Astrocyte of the spinal cord (primary cell): ENCODE measurements around the gene GNL2.
A peak's percentile ranks its signal among the peaks of the same experiment; 100 is the strongest.

Experiments
- DNase-seq: peaks from one replicate; pipeline ENCODE4 v3.0.0; 2011; ENCODE audit warnings: low read depth, low spot score
- H3K4me3 ChIP-seq: 2 replicates; pipeline ENCODE4 v1.5.1; 2011; ENCODE audit warnings: low read depth, mild to moderate bottlenecking, low read length, moderate library complexity
- CTCF ChIP-seq: IDR thresholded peaks from 2 replicates; pipeline ENCODE4 v1.5.1; 2012; ENCODE audit warnings: low read depth, mild to moderate bottlenecking, low read length, inconsistent platforms
- in situ Hi-C: cut with HindIII; loops from 2 replicates; pipeline ENCODE4 v1.10.0; 2017; ENCODE audit warnings: low sequenced_read_pairs

Gene GNL2

GRCh38 chr1:37609002-37609401 lies 13.3 kb upstream of the GNL2 start:
- no peak for DNase-seq

GRCh38 chr1:37606481-37607263 lies 10.9 kb upstream of the GNL2 start:
- no peak for TF ChIP-seq CTCF
- in situ Hi-C loops: no loop called here
- no peak overlapping the region for H3K4me3 ChIP-seq
- no peak for DNase-seq

More at GRCh38 chr1:37609002-37609401, 13.3 kb upstream of the GNL2 start:
- TF ChIP-seq CTCF: no peak
- no peak overlapping the region for H3K4me3 ChIP-seq
- in situ Hi-C loops: no loop called here

GRCh38 chr1:37605806-37606474 lies 10.2 kb upstream of the GNL2 start:
- TF ChIP-seq CTCF: no peak
- no peak overlapping the region for H3K4me3 ChIP-seq
- DNase-seq: no peak
- in situ Hi-C loops: no loop called here

GRCh38 chr1:37605061-37605650 lies 9.4 kb upstream of the GNL2 start:
- in situ Hi-C loops: no loop called here
- no peak overlapping the region for H3K4me3 ChIP-seq
- TF ChIP-seq CTCF: no peak
- DNase-seq: no peak

- peak; percentile 21 for DNase-seq
- TF ChIP-seq CTCF: peak; percentile 83
- no peak overlapping the region for H3K4me3 ChIP-seq
- in situ Hi-C loops: no loop called here
Measured at GRCh38 chr1:37602750-37603694, 7.3 kb upstream of the GNL2 start.

- no peak for TF ChIP-seq CTCF
- DNase-seq: no peak
- in situ Hi-C loops: no loop called here
Measured at GRCh38 chr1:37601441-37601840, 5.7 kb upstream of the GNL2 start.

More at GRCh38 chr1:37601441-37601840, 5.7 kb upstream of the GNL2 start:
- H3K4me3 ChIP-seq: no peak overlapping the region
